H9 (cell line): ENCODE measurements around the gene RPS10. TPM values are rescaled to one million over a fixed set of nuclear protein-coding genes. Genes with fewer than 3 reads are reported as not detected.

Experiments used
- DNase-seq: peaks from one replicate; pipeline ENCODE4 v3.0.0-alpha.2; 2017
- H2AFZ ChIP-seq: one replicate; pipeline ENCODE4 v1.6.1; 2013; ENCODE audit warnings: mild to moderate bottlenecking, low read length, control low read depth, moderate library complexity
- H2AK5ac ChIP-seq: 2 replicates; pipeline ENCODE4 v1.6.1; 2013; ENCODE audit warnings: low read length, control low read depth, mixed read lengths; ENCODE audit not compliant: insufficient read length
- H2BK120ac ChIP-seq: one replicate; pipeline ENCODE4 v1.6.1; 2013; ENCODE audit warnings: low read depth, mild to moderate bottlenecking, low read length, control low read depth, inconsistent platforms; ENCODE audit not compliant: poor library complexity, severe bottlenecking
- H2BK12ac ChIP-seq: 2 replicates; pipeline ENCODE4 v1.6.1; 2013; ENCODE audit warnings: low read length, control low read depth, mixed read lengths, low read depth; ENCODE audit not compliant: insufficient read length
- H2BK15ac ChIP-seq: 2 replicates; pipeline ENCODE4 v1.6.1; 2013; ENCODE audit warnings: low read depth, low read length, control low read depth
- H2BK20ac ChIP-seq: one replicate; pipeline ENCODE4 v1.6.1; 2013; ENCODE audit warnings: low read depth, mild to moderate bottlenecking, low read length, control low read depth, inconsistent platforms; ENCODE audit not compliant: poor library complexity, severe bottlenecking
- H2BK5ac ChIP-seq: 2 replicates; pipeline ENCODE4 v1.6.1; 2013; ENCODE audit warnings: low read length, control low read depth, mixed read lengths; ENCODE audit not compliant: insufficient read length
- H3K14ac ChIP-seq: 2 replicates; pipeline ENCODE4 v1.6.1; 2013; ENCODE audit warnings: low read length, control low read depth; ENCODE audit not compliant: insufficient read depth
- H3K18ac ChIP-seq: 2 replicates; pipeline ENCODE4 v1.6.1; 2013; ENCODE audit warnings: low read depth, mild to moderate bottlenecking, mixed read lengths, low read length, control low read depth; ENCODE audit not compliant: insufficient read length
- H3K23ac ChIP-seq: 2 replicates; pipeline ENCODE4 v1.6.1; 2013; ENCODE audit warnings: low read length, control low read depth, mixed read lengths, low read depth; ENCODE audit not compliant: insufficient read length
- H3K23me2 ChIP-seq: 2 replicates; pipeline ENCODE4 v1.6.1; 2013; ENCODE audit warnings: low read depth, mild to moderate bottlenecking, mixed read lengths, low read length, control low read depth; ENCODE audit not compliant: insufficient read length, poor library complexity, severe bottlenecking
- H3K27ac ChIP-seq: 2 replicates; pipeline ENCODE4 v1.5.1; 2013; ENCODE audit warnings: low read length, control low read depth, mixed read lengths, low read depth; ENCODE audit not compliant: insufficient read length
- H3K27me3 ChIP-seq: 2 replicates; pipeline ENCODE4 v1.6.1; 2013; ENCODE audit warnings: low read length, control low read depth, inconsistent platforms; ENCODE audit not compliant: insufficient read depth
- H3K4ac ChIP-seq: 2 replicates; pipeline ENCODE4 v1.6.1; 2013; ENCODE audit warnings: low read depth, mild to moderate bottlenecking, control low read depth, inconsistent platforms, low read length, moderate library complexity
- H3K4me1 ChIP-seq: 2 replicates; pipeline ENCODE4 v1.6.1; 2013; ENCODE audit warnings: low read length, control low read depth, inconsistent platforms; ENCODE audit not compliant: insufficient read depth
- H3K4me2 ChIP-seq: 2 replicates; pipeline ENCODE4 v1.6.1; 2013; ENCODE audit warnings: low read length, control low read depth, mixed read lengths; ENCODE audit not compliant: insufficient read length, insufficient read depth
- H3K56ac ChIP-seq: 2 replicates; pipeline ENCODE4 v1.6.1; 2013; ENCODE audit warnings: low read depth, mild to moderate bottlenecking, mixed read lengths, low read length, control low read depth; ENCODE audit not compliant: insufficient read length
- H3K79me1 ChIP-seq: 2 replicates; pipeline ENCODE4 v1.6.1; 2013; ENCODE audit warnings: low read depth, mild to moderate bottlenecking, moderate library complexity, low read length, control low read depth, inconsistent platforms; ENCODE audit not compliant: insufficient read depth, poor library complexity, severe bottlenecking
- H3K79me2 ChIP-seq: 2 replicates; pipeline ENCODE4 v1.6.1; 2013; ENCODE audit warnings: low read length, control low read depth, inconsistent platforms; ENCODE audit not compliant: insufficient read depth
- H3K9ac ChIP-seq: 2 replicates; pipeline ENCODE4 v1.6.1; 2013; ENCODE audit warnings: low read length, control low read depth, mixed read lengths; ENCODE audit not compliant: insufficient read length; ENCODE audit errors: extremely low read depth
- H3K9me3 ChIP-seq: one replicate; pipeline ENCODE4 v1.6.1; 2013; ENCODE audit warnings: low read depth, low read length, inconsistent platforms; ENCODE audit not compliant: control insufficient read depth
- H3T11ph ChIP-seq: one replicate; pipeline ENCODE4 v1.6.1; 2013; ENCODE audit warnings: mild to moderate bottlenecking, low read length, control low read depth, inconsistent platforms
- H4K20me1 ChIP-seq: one replicate; pipeline ENCODE4 v1.6.1; 2013; ENCODE audit not compliant: control insufficient read depth, insufficient read length, insufficient read depth
- H4K5ac ChIP-seq: 2 replicates; pipeline ENCODE4 v1.6.1; 2013; ENCODE audit warnings: low read depth, mild to moderate bottlenecking, mixed read lengths, low read length, control low read depth; ENCODE audit not compliant: insufficient read length
- H4K8ac ChIP-seq: replicated peaks from 2 replicates; pipeline ENCODE4 v1.6.1; 2013; ENCODE audit warnings: low read length, control low read depth, mixed read lengths, low read depth; ENCODE audit not compliant: insufficient read length
- H4K91ac ChIP-seq: 2 replicates; pipeline ENCODE4 v1.6.1; 2013; ENCODE audit warnings: low read depth, mild to moderate bottlenecking, moderate library complexity, mixed read lengths, low read length, control low read depth; ENCODE audit not compliant: insufficient read length
- H3K27ac Mint-ChIP-seq, 3 experiments: 2 replicates in 2 of 3; 3 replicates in 1 of 3; pipeline ENCODE4 v1.8.0; 2020 to 2021; ENCODE audit warnings: mixed read lengths in 3 of 3, mild to moderate bottlenecking in 1 of 3, moderate library complexity in 1 of 3
- H3K27me3 Mint-ChIP-seq: 2 replicates; pipeline ENCODE4 v1.8.0; 2021; ENCODE audit warnings: low read depth, mild to moderate bottlenecking, moderate library complexity, mixed read lengths
- H3K36me3 Mint-ChIP-seq, 3 experiments: 2 replicates in 2 of 3; 3 replicates in 1 of 3; pipeline ENCODE4 v1.8.0; 2020 to 2021; ENCODE audit warnings: low read depth in 3 of 3, mixed read lengths in 3 of 3; ENCODE audit not compliant: insufficient read depth in 1 of 3
- H3K4me1 Mint-ChIP-seq, 2 experiments: 2 replicates each; pipeline ENCODE4 v1.8.0; 2020; ENCODE audit warnings: mixed read lengths in 2 of 2
- H3K4me3 Mint-ChIP-seq, 2 experiments: 2 replicates in 1 of 2; 3 replicates in 1 of 2; pipeline ENCODE4 v1.8.0; 2020 to 2021; ENCODE audit warnings: mild to moderate bottlenecking in 2 of 2, mixed read lengths in 2 of 2, moderate library complexity in 1 of 2
- H3K9me3 Mint-ChIP-seq, 2 experiments: 2 replicates in 1 of 2; 3 replicates in 1 of 2; pipeline ENCODE4 v1.8.0; 2020; ENCODE audit warnings: mild to moderate bottlenecking in 2 of 2, mixed read lengths in 2 of 2, moderate library complexity in 1 of 2
- WGBS: extraction: QIAGEN DNeasy Blood & Tissue Kit; methylation state at CpG from one replicate; pipeline ENCODE4 v1.1.7; 2013; ENCODE audit warnings: missing lambda C conversion rate, low lambda C conversion rate, mixed read lengths; ENCODE audit not compliant: insufficient read length; ENCODE audit errors: extremely low coverage; 5-methylcytosine and 5-hydroxymethylcytosine counted together
- total RNA-seq: library from RNA; stranded (reverse); gene quantifications from 2 replicates; pipeline ENCODE4 v1.2.1, GENCODE V29; 2021
- TF ChIP-seq, protein P1 (sequence below): fragments of 200-600 bp; sonication (generic); conservative IDR thresholded peaks from 3 replicates; pipeline ENCODE4 v1.8.0; 2021; ENCODE audit warnings: antibody characterized with exemption, mild to moderate bottlenecking

RPS10 gene
- total RNA-seq, 1 experiment from 2014 or later, result 2,330 TPM

DNA sequence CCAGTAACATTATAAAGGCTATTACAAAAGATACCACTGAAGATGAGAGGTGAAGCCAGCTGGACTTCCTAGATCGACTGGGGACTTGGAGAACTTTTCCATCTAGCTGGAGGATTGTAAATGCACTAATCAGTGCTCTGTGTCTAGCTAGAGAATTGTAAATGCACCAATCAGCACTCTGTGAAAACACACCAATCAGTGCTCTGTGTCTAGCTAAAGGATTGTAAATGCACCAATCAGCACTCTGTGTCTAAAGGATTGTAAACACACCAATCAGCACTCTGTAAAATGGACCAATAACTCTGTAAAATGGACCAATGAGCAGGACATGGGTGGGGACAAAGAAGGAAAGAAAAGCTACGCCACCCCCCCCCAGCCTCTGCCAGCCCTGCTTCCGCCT is 13.6 kb upstream of the RPS10 start:
- Histone ChIP-seq H4K8ac (no peak overlapping the region), H2AFZ (no peak overlapping the region), H3K9me3 (no peaks in the 10 kb centered on the region), H2BK15ac (no peak overlapping the region), H3K9ac (no peak overlapping the region), H3K4me2 (no peak overlapping the region), H3K27me3 (no peaks in the 10 kb centered on the region), H3K14ac (no peak overlapping the region), H3K4me1 (no peaks in the 10 kb centered on the region), H2BK20ac (no peak overlapping the region), H3K27ac (no peak overlapping the region), H4K91ac (no peak overlapping the region), H3K23me2 (no peaks in the 10 kb centered on the region), H4K20me1 (no peaks in the 10 kb centered on the region), H2BK12ac (no peak overlapping the region), H3K79me2 (no peaks in the 10 kb centered on the region), H3K23ac (no peak overlapping the region), H2BK120ac (no peak overlapping the region), H2BK5ac (no peak overlapping the region), H3K56ac (no peak overlapping the region), H2AK5ac (no peak overlapping the region), H3K4ac (no peak overlapping the region), H3K79me1 (no peaks in the 10 kb centered on the region), H4K5ac (no peak overlapping the region), H3K18ac (no peak overlapping the region), H3T11ph (no peak overlapping the region)
- Mint-ChIP-seq H3K27me3 (peaks cover 3% of the 10 kb centered on the region), H3K4me3 (no peak overlapping the region), H3K9me3 (peaks cover 23 to 27% of the 10 kb centered on the region in 2 experiments), H3K4me1 (peaks cover 0 to 2% of the 10 kb centered on the region in 2 experiments; a peak in 1 of 4 replicates), H3K36me3 (peaks cover 6 to 15% (median 9%) of the 10 kb centered on the region in 3 experiments; a peak in 6 of 7 replicates), H3K27ac (no peak overlapping the region)
- DNase-seq, result no peak
- TF ChIP-seq, protein P1, sequence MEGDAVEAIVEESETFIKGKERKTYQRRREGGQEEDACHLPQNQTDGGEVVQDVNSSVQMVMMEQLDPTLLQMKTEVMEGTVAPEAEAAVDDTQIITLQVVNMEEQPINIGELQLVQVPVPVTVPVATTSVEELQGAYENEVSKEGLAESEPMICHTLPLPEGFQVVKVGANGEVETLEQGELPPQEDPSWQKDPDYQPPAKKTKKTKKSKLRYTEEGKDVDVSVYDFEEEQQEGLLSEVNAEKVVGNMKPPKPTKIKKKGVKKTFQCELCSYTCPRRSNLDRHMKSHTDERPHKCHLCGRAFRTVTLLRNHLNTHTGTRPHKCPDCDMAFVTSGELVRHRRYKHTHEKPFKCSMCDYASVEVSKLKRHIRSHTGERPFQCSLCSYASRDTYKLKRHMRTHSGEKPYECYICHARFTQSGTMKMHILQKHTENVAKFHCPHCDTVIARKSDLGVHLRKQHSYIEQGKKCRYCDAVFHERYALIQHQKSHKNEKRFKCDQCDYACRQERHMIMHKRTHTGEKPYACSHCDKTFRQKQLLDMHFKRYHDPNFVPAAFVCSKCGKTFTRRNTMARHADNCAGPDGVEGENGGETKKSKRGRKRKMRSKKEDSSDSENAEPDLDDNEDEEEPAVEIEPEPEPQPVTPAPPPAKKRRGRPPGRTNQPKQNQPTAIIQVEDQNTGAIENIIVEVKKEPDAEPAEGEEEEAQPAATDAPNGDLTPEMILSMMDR, result no peak
- WGBS, result no CpG with 5 or more reads among the region's 3 CpGs
